GM10266 (cell line): ENCODE results near the gene SDR42E2.

Source experiments
- DNase-seq: peaks from one replicate; pipeline ENCODE4 v3.0.0; 2012; ENCODE audit errors: extremely low spot score
- CTCF ChIP-seq: IDR thresholded peaks from 2 replicates; pipeline ENCODE4 v1.5.1; 2012; ENCODE audit warnings: mild to moderate bottlenecking, low read depth; ENCODE audit not compliant: control insufficient read depth, insufficient read depth; ENCODE audit errors: missing control alignments

The SDR42E2 gene

GRCh38 chr16:22202261-22202637, 39.9 kb downstream of the SDR42E2 start:
- no peak for DNase-seq
- TF ChIP-seq CTCF = no peak

- no peak for DNase-seq
- no peak for TF ChIP-seq CTCF
Measured at GRCh38 chr16:22203091-22203490, 40.8 kb downstream of the SDR42E2 start.

GRCh38 chr16:22204091-22204655, 41.9 kb downstream of the SDR42E2 start:
- no peak for TF ChIP-seq CTCF
- no peak for DNase-seq

- TF ChIP-seq CTCF = no peak
- DNase-seq = no peak
Measured at GRCh38 chr16:22205577-22206012, 43.3 kb downstream of the SDR42E2 start.

- peak; percentile 93 for DNase-seq
Measured at GRCh38 chr16:22206013-22206841, 43.9 kb downstream of the SDR42E2 start, which contains the start of gene EEF2K. EEF2K (plus strand) TSS chr16:22206278; CDS start chr16:22225730, 19,452 bp downstream.

GRCh38 chr16:22206842-22207714, 44.8 kb downstream of the SDR42E2 start:
- no peak for TF ChIP-seq CTCF
- DNase-seq = peak; percentile 80

More at GRCh38 chr16:22206013-22206841, 43.9 kb downstream of the SDR42E2 start, which contains the start of gene EEF2K:
- TF ChIP-seq CTCF = peak; percentile 82
